HepG2 (cell line): ENCODE results near the gene CERS1. TPM values are rescaled to one million over a fixed set of nuclear protein-coding genes. Genes with fewer than 3 reads are reported as not detected.

Source experiments
- ATAC-seq: fragments of 200-7000 bp; cut with Tn5 transposase; 3 replicates; pipeline ENCODE4 v1.9.1; 2020; ENCODE audit warnings: mild to moderate bottlenecking, moderate library complexity
- BruUV-seq: library from RNA; stranded (reverse); fragments of 400-500 nt; replicated peaks from 2 replicates; lab custom pipeline; 2021; lab: Mats Ljungman, UMichigan
- CTCF ChIA-PET: fragments of 300-600 bp; formaldehyde crosslinking; extraction: SDS; loops from one replicate; lab custom pipeline; 2021; ENCODE audit warnings: low total read pairs, inconsistent platforms, low intra/inter-chr PET ratio; lab: Yijun Ruan, JAX
- POLR2A ChIA-PET: fragments of 350-600 bp; sonication (Branson Sonifier 250); formaldehyde crosslinking; loops from one replicate; lab custom pipeline; 2020; ENCODE audit warnings: antibody characterized with exemption, inconsistent platforms; lab: Yijun Ruan, JAX
- DNase-seq: peaks from one replicate; pipeline ENCODE4 v3.0.0-alpha.2; 2015; ENCODE audit warnings: low spot score
- FAIRE-seq: peaks from 3 replicates; lab custom pipeline; 2011; peaks lifted over from hg19 to GRCh38; lab: Jason Lieb, UNC
- H2AFZ ChIP-seq: one replicate; pipeline ENCODE4 v1.6.1; 2011; ENCODE audit warnings: low read length, inconsistent platforms
- H3K27ac ChIP-seq: fragments of 300-600 bp; 3 replicates; pipeline ENCODE4 v1.8.0; 2011; ENCODE audit warnings: mixed run types, mild to moderate bottlenecking, mixed read lengths, low read length, inconsistent platforms; ENCODE audit not compliant: insufficient read depth; ENCODE audit errors: extremely low read length
- H3K27me3 ChIP-seq, 2 experiments: fragments of 200-600 bp in 1 of 2; 2 replicates in 1 of 2; 3 replicates in 1 of 2; pipeline versions ENCODE4 v1.6.0 to v1.8.0; 2011; ENCODE audit warnings: low read length in 2 of 2, mild to moderate bottlenecking in 2 of 2, moderate library complexity in 2 of 2, inconsistent platforms in 1 of 2; ENCODE audit not compliant: insufficient read depth in 2 of 2, control insufficient read depth in 1 of 2
- H3K36me3 ChIP-seq, 2 experiments: fragments of 200-600 bp in 1 of 2; replicated peaks in 1 of 2; 2 replicates in 1 of 2; 3 replicates in 1 of 2; pipeline versions ENCODE4 v1.5.1 to v1.8.0; 2011; ENCODE audit warnings: low read length in 2 of 2, inconsistent platforms in 1 of 2; ENCODE audit not compliant: insufficient read depth in 2 of 2, control insufficient read depth in 1 of 2
- H3K4me1 ChIP-seq: 2 replicates; pipeline ENCODE4 v1.5.1; 2012; ENCODE audit warnings: low read length, inconsistent platforms; ENCODE audit not compliant: insufficient read depth
- H3K4me2 ChIP-seq: 2 replicates; pipeline ENCODE4 v1.6.0; 2011; ENCODE audit warnings: low read depth, low read length, inconsistent platforms
- H3K4me3 ChIP-seq, 3 experiments: fragments of 200-600 bp in 1 of 3; sonication (generic), shearing (Covaris generic) in 1 of 3; replicated peaks in 1 of 3; 2 replicates each; pipeline ENCODE4 v1.5.1; 2011 to 2016; ENCODE audit warnings: low read length in 3 of 3, inconsistent platforms in 2 of 3, low read depth in 2 of 3, mild to moderate bottlenecking in 2 of 3, control low read depth in 1 of 3, mixed read lengths in 1 of 3; ENCODE audit not compliant: insufficient read depth in 1 of 3
- H3K79me2 ChIP-seq: one replicate; pipeline ENCODE4 v1.6.1; 2011; ENCODE audit warnings: low read length, inconsistent platforms; ENCODE audit not compliant: insufficient read depth
- H3K9ac ChIP-seq: 2 replicates; pipeline ENCODE4 v1.6.0; 2011; ENCODE audit warnings: mild to moderate bottlenecking, low read depth, low read length, inconsistent platforms; ENCODE audit not compliant: insufficient read depth
- H3K9me3 ChIP-seq: 2 replicates; pipeline ENCODE4 v1.5.1; 2012; ENCODE audit warnings: mild to moderate bottlenecking, low read length
- H4K20me1 ChIP-seq: 2 replicates; pipeline ENCODE4 v1.6.0; 2011; ENCODE audit warnings: inconsistent platforms, mild to moderate bottlenecking, low read length, moderate library complexity; ENCODE audit not compliant: insufficient read depth
- MTA3 ChIP-seq: sonication (generic); formaldehyde crosslinking; IDR thresholded peaks from 2 replicates; pipeline ENCODE4 v1.4.0; 2020; ENCODE audit warnings: missing genetic modification reagents
- RBFOX2 ChIP-seq: fragments of 200-400 bp; formaldehyde crosslinking; IDR thresholded peaks from 2 replicates; pipeline ENCODE4 v1.6.1; 2017; ENCODE audit warnings: low read depth, mild to moderate bottlenecking, low read length
- RBM22 ChIP-seq: fragments of 200-400 bp; formaldehyde crosslinking; optimal IDR thresholded peaks from 2 replicates; pipeline ENCODE3; 2017; ENCODE audit warnings: mild to moderate bottlenecking, low read length, moderate library complexity
- SIN3A ChIP-seq: IDR thresholded peaks from 2 replicates; pipeline ENCODE4 v1.6.1; 2011; ENCODE audit warnings: low read depth, mild to moderate bottlenecking, control low read depth, low read length, borderline replicate concordance
- SNRNP70 ChIP-seq: fragments of 200-400 bp; formaldehyde crosslinking; IDR thresholded peaks from 2 replicates; pipeline ENCODE4 v1.6.1; 2017; ENCODE audit warnings: mild to moderate bottlenecking, low read depth, low read length, moderate library complexity
- ZNF768 ChIP-seq: sonication (generic); formaldehyde crosslinking; IDR thresholded peaks from 2 replicates; pipeline ENCODE4 v1.4.0; 2020; ENCODE audit warnings: missing genetic modification reagents
- WGBS: methylation state at CpG from one replicate; pipeline ENCODE4 v1.1.6; 2017; ENCODE audit warnings: low lambda C conversion rate; 5-methylcytosine and 5-hydroxymethylcytosine counted together
- in situ Hi-C: cut with HindIII; loops from 2 replicates; pipeline ENCODE4 v1.10.0; 2017; ENCODE audit warnings: low pct_unique_long_range_greater_than_20kb; ENCODE audit not compliant: extremely low pct_ligation_motif_present
- intact Hi-C: fragments of 100-400 bp; cut with micrococcal nuclease; formaldehyde crosslinking; loops from one replicate; pipeline ENCODE4 v1.10.0; 2022; ENCODE audit not compliant: unreplicated experiment
- polyA plus RNA-seq, 8 experiments: library from polyadenylated mRNA; depleted of rRNA in 3 of 8; stranded (reverse) in 7 of 8; unstranded in 1 of 8; fragments of >200 nt; fragmentation: Illumina TruSeq in 4 of 8; extraction: Trizol in 4 of 8; gene quantifications; 2 replicates each; pipeline versions ENCODE4 v1.2.1 to v1.2.3, GENCODE V29; 2011 to 2016; ENCODE audit warnings: low read depth in 4 of 8, missing spikeins in 1 of 8, mixed read lengths in 1 of 8; ENCODE audit not compliant: insufficient read depth in 1 of 8
- total RNA-seq, 5 experiments: library from RNA; depleted of rRNA; stranded (reverse); fragments of >200 nt; fragmentation: Illumina TruSeq; extraction: Trizol; gene quantifications; 2 replicates each; pipeline ENCODE4 v1.2.3, GENCODE V29; 2016; ENCODE audit warnings: low read depth in 1 of 5
- TF ChIP-seq, protein P1 (sequence below): sonication (generic); formaldehyde crosslinking; IDR thresholded peaks from 2 replicates; pipeline ENCODE4 v1.4.0; 2020; ENCODE audit warnings: mild to moderate bottlenecking, missing genetic modification reagents

CERS1 gene
- total and polyA plus RNA-seq, 2 of the 13 experiments (the other 11 are each of a cell fraction or from before 2014, with no cell fraction given), result 4.6 to 9.8 TPM

DNA sequence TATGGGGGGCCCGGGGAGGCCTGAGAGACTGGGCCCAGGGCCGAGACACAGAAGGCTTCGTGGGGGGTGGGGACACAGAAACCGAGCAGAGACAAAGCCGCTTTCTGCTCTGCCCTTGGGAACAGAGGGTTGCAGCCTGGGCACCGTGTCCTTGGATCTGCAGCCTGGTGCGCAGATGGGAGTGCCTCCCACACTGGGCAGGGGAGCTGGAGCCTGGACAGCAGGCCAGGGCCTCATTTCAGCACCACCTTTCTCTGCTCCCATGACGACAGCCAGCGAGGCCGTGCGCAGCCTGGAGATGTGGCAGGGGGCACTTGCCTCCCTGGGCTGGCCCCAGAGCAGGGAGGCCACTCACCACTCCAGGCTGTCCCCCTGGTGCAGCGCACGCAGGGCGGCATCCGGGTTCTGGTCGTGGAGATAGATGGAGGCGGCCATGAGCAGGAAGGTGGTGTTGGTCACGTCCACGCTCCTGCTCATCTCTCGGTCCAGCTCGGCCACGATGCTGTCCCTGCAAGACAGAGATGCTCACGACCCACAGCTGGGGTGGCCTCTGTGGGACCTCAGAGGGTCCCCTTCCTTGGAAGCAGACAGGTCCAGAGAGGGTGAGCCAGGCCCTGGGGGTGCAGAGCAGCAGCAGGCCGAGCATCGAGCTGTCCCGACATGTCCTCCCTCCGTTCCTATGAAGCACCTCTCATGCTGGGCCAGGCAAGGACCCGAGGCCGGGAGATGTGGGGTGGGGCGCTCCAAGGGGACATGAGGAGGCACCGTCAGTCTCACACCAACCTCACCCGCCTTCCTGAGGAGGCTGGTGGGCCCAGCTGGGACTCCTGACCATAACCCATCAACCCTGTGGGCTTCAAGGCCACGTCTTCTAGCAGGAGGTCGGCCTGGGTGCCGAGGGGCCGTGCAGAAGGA, 10.9 kb upstream of the CERS1 start:
- ChIA-PET CTCF (no interaction called here), POLR2A (interaction anchor here (0.9 to 1.8 kb wide), 2 partner anchors 12 kb away, joined by 3 to 4 read pairs; partner anchors contain the start of genes COPE and DDX49)
- no peaks in the 10 kb centered on the region for H3K27me3 ChIP-seq
- in situ Hi-C loops, result no loop called here
- H4K20me1 ChIP-seq, result no peaks in the 10 kb centered on the region
- H3K36me3 ChIP-seq, result peaks cover 25 to 55% of the 10 kb centered on the region in 2 experiments
- intact Hi-C loops, result no loop called here
- no peaks in the 10 kb centered on the region for H3K4me1 ChIP-seq
- no peak overlapping the region for H2AFZ ChIP-seq
- WGBS, result 97% methylated on average over 12 of the region's 36 CpGs
- H3K9ac ChIP-seq, result no peak overlapping the region
- peak; percentile 22 for TF ChIP-seq RBM22
- TF ChIP-seq SIN3A, result no peak
- TF ChIP-seq SNRNP70, result no peak
- TF ChIP-seq ZNF768, result peak; percentile 53; the same call in 1 of the 2 replicates
- TF ChIP-seq, protein P1, sequence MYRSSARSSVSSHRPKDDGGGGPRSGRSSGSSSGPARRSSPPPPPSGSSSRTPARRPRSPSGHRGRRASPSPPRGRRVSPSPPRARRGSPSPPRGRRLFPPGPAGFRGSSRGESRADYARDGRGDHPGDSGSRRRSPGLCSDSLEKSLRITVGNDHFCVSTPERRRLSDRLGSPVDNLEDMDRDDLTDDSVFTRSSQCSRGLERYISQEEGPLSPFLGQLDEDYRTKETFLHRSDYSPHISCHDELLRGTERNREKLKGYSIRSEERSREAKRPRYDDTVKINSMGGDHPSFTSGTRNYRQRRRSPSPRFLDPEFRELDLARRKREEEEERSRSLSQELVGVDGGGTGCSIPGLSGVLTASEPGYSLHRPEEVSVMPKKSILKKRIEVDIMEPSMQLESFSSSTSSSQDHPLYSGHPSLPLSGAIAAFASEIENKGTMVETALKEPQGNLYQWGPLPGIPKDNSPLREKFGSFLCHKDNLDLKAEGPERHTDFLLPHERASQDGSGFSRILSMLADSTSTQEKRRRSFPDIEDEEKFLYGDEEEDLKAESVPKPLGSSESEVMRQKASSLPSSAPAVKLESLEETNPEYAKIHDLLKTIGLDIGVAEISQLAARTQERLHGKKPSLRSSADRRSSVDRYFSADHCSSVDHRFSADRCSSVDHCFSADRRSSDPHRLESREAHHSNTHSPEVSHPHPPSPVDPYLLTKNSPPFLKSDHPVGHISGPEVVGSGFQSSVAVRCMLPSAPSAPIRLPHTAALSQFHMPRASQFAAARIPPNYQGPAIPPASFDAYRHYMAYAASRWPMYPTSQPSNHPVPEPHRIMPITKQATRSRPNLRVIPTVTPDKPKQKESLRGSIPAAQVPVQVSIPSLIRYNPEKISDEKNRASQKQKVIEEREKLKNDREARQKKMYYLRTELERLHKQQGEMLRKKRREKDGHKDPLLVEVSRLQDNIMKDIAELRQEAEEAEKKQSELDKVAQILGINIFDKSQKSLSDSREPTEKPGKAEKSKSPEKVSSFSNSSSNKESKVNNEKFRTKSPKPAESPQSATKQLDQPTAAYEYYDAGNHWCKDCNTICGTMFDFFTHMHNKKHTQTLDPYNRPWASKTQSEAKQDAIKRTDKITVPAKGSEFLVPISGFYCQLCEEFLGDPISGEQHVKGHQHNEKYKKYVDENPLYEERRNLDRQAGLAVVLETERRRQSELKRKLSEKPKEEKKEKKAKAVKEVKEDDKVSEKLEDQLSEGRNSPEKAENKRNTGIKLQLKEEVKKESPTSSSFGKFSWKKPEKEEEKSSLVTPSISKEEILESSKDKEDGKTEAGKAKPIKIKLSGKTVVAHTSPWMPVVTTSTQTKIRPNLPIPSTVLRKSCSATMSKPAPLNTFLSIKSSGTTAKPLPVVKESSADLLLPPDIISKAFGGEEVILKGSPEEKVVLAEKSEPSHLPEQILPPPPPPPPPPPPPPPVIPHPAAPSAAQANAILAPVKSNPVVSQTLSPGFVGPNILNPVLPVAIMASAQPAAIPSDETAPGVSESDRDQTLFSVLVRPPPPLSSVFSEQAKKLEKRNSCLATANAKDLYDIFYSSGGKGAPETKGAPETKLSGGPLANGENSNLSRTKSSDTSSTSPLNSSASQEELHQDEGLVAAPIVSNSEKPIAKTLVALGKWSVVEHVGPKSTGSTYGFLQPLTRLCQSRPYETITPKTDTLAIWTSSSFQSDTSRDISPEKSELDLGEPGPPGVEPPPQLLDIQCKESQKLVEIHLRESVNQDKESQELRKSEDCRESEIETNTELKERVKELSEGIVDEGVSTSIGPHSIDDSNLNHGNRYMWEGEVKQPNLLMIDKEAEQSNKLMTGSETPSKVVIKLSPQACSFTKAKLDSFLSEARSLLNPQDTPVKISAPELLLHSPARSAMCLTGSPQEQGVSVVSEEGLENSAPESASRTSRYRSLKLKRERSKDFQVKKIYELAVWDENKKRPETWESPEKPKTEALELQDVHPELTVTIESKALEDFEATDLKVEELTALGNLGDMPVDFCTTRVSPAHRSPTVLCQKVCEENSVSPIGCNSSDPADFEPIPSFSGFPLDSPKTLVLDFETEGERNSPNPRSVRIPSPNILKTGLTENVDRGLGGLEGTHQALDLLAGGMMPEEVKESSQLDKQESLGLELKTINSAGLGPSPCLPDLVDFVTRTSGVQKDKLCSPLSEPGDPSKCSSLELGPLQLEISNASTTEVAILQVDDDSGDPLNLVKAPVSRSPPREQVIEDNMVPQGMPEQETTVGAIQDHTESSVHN (CRISPR knock-in tag), result no peak
- peak; percentile 45; the same call in 1 of the 2 replicates for TF ChIP-seq RBFOX2
- TF ChIP-seq MTA3 (CRISPR knock-in tag), result no peak
- ATAC-seq (no peak), FAIRE-seq (no peak), DNase-seq (no peak)
- H3K27ac ChIP-seq, result no peak overlapping the region
- H3K9me3 ChIP-seq, result no peaks in the 10 kb centered on the region
- H3K79me2 ChIP-seq, result no peaks in the 10 kb centered on the region
- no peak overlapping the region for H3K4me2 ChIP-seq
- no peak overlapping the region for H3K4me3 ChIP-seq
- BruUV-seq, result no TSS peak
